ENCODE data around the gene FFAR4. TPM values are rescaled to one million over a fixed set of nuclear protein-coding genes. Genes with fewer than 3 reads are reported as not detected.

FFAR4 gene
- polyA plus RNA-seq, 4 donors = 0.45 to 1.3 (median 0.99) TPM; not detected in 1

GRCh38 chr10:93560541-93560940 is 5.9 kb upstream of the FFAR4 start:
- no peaks in the 10 kb centered on the region for H3K36me3 ChIP-seq (ENCODE audit: control insufficient read depth in 3 of 3, insufficient read depth in 2 of 3, low read depth in 1 of 3, low read length in 3 of 3)
- peaks cover 0 to 10% of the 10 kb centered on the region in 2 donors for H3K9me3 ChIP-seq (ENCODE audit: control insufficient read depth in 2 of 2, insufficient read depth in 1 of 2, low read depth in 1 of 2, low read length in 1 of 2)
- peaks cover 0 to 6% (median 0%) of the 10 kb centered on the region in 3 donors for H3K27me3 ChIP-seq (ENCODE audit: control insufficient read depth in 3 of 3, insufficient read depth in 3 of 3, low read length in 3 of 3)
- 80 to 86% (median 85%) methylated on average over 6 of the region's 6 CpGs for WGBS, 3 donors
- FAIRE-seq (no peak), DNase-seq (no peak)
- H3K4me3 ChIP-seq (ENCODE audit: low read depth in 1 of 3, low read length in 3 of 3) = no peak overlapping the region
- H3K4me1 ChIP-seq (ENCODE audit: control insufficient read depth in 3 of 3, insufficient read depth in 2 of 3, low read depth in 1 of 3, low read length in 2 of 3) = no peaks in the 10 kb centered on the region
- H3K27ac ChIP-seq (ENCODE audit: low read depth in 1 of 3, low read length in 2 of 3) = no peak overlapping the region

GRCh38 chr10:93565446-93565845 is 1.0 kb upstream of the FFAR4 start:
- no peaks in the 10 kb centered on the region for H3K9me3 ChIP-seq (ENCODE audit: control insufficient read depth in 2 of 2, insufficient read depth in 1 of 2, low read depth in 1 of 2, low read length in 1 of 2)
- no peaks in the 10 kb centered on the region for H3K4me1 ChIP-seq (ENCODE audit: control insufficient read depth in 3 of 3, insufficient read depth in 2 of 3, low read depth in 1 of 3, low read length in 2 of 3)
- no peak for FAIRE-seq
- no peak for DNase-seq
- H3K27ac ChIP-seq (ENCODE audit: low read depth in 1 of 3, low read length in 2 of 3) = no peak overlapping the region
- no peak overlapping the region for H3K4me3 ChIP-seq (ENCODE audit: low read depth in 1 of 3, low read length in 3 of 3)
- 54 to 70% (median 59%) methylated on average over 3 of the region's 3 CpGs for WGBS, 3 donors
- H3K36me3 ChIP-seq (ENCODE audit: control insufficient read depth in 3 of 3, insufficient read depth in 2 of 3, low read depth in 1 of 3, low read length in 3 of 3) = no peaks in the 10 kb centered on the region
- H3K27me3 ChIP-seq (ENCODE audit: control insufficient read depth in 3 of 3, insufficient read depth in 3 of 3, low read length in 3 of 3) = peaks cover 7 to 45% (median 21%) of the 10 kb centered on the region in 3 donors

- Histone ChIP-seq H3K27ac (ENCODE audit: low read depth in 1 of 3, low read length in 2 of 3) (no peak overlapping the region), H3K27me3 (ENCODE audit: control insufficient read depth in 3 of 3, insufficient read depth in 3 of 3, low read length in 3 of 3) (peaks cover 7 to 54% (median 24%) of the 10 kb centered on the region in 3 donors), H3K4me1 (ENCODE audit: control insufficient read depth in 3 of 3, insufficient read depth in 2 of 3, low read depth in 1 of 3, low read length in 2 of 3) (no peaks in the 10 kb centered on the region), H3K9me3 (ENCODE audit: control insufficient read depth in 2 of 2, insufficient read depth in 1 of 2, low read depth in 1 of 2, low read length in 1 of 2) (no peaks in the 10 kb centered on the region), H3K4me3 (ENCODE audit: low read depth in 1 of 3, low read length in 3 of 3) (peak overlapping the region in 1 of 3 donors; percentile 12), H3K36me3 (ENCODE audit: control insufficient read depth in 3 of 3, insufficient read depth in 2 of 3, low read depth in 1 of 3, low read length in 3 of 3) (no peaks in the 10 kb centered on the region)
- FAIRE-seq = no peak
- WGBS, 3 donors = 13 to 17% (median 16%) methylated on average over 33 of the region's 33 CpGs
- DNase-seq = no peak
Measured at GRCh38 chr10:93567277-93568104, 1.0 kb downstream of the FFAR4 start.

- DNase-seq (no peak), FAIRE-seq (no peak)
- no peak overlapping the region for H3K27ac ChIP-seq (ENCODE audit: low read depth in 1 of 3, low read length in 2 of 3)
- no peaks in the 10 kb centered on the region for H3K9me3 ChIP-seq (ENCODE audit: control insufficient read depth in 2 of 2, insufficient read depth in 1 of 2, low read depth in 1 of 2, low read length in 1 of 2)
- 10 to 13% (median 11%) methylated on average over 20 to 21 of the region's 21 CpGs for WGBS, 3 donors
- H3K4me3 ChIP-seq (ENCODE audit: low read depth in 1 of 3, low read length in 3 of 3) = peak overlapping the region in 1 of 3 donors; percentile 7
- H3K4me1 ChIP-seq (ENCODE audit: control insufficient read depth in 3 of 3, insufficient read depth in 2 of 3, low read depth in 1 of 3, low read length in 2 of 3) = no peaks in the 10 kb centered on the region
- no peaks in the 10 kb centered on the region for H3K36me3 ChIP-seq (ENCODE audit: control insufficient read depth in 3 of 3, insufficient read depth in 2 of 3, low read depth in 1 of 3, low read length in 3 of 3)
- peaks cover 7 to 54% (median 24%) of the 10 kb centered on the region in 3 donors for H3K27me3 ChIP-seq (ENCODE audit: control insufficient read depth in 3 of 3, insufficient read depth in 3 of 3, low read length in 3 of 3)
Measured at GRCh38 chr10:93568105-93568390, 1.6 kb downstream of the FFAR4 start.

- H3K4me3 ChIP-seq (ENCODE audit: low read depth in 1 of 3, low read length in 3 of 3) = no peak overlapping the region
- 55 to 76% (median 67%) methylated on average over 3 of the region's 3 CpGs for WGBS, 3 donors
- DNase-seq = no peak
Measured at GRCh38 chr10:93570383-93570782, 3.9 kb downstream of the FFAR4 start.

GRCh38 chr10:93572606-93573005 is 6.1 kb downstream of the FFAR4 start:
- DNase-seq = no peak
- H3K4me3 ChIP-seq (ENCODE audit: low read depth in 1 of 3, low read length in 3 of 3) = no peak overlapping the region
- 88 to 93% (median 89%) methylated on average over 2 of the region's 2 CpGs for WGBS, 3 donors

More at GRCh38 chr10:93570383-93570782, 3.9 kb downstream of the FFAR4 start:
- H3K27ac ChIP-seq (ENCODE audit: low read depth in 1 of 3, low read length in 2 of 3) = no peak overlapping the region
- no peaks in the 10 kb centered on the region for H3K36me3 ChIP-seq (ENCODE audit: control insufficient read depth in 3 of 3, insufficient read depth in 2 of 3, low read depth in 1 of 3, low read length in 3 of 3)
- no peak for FAIRE-seq
- no peaks in the 10 kb centered on the region for H3K4me1 ChIP-seq (ENCODE audit: control insufficient read depth in 3 of 3, insufficient read depth in 2 of 3, low read depth in 1 of 3, low read length in 2 of 3)
- peaks cover 8 to 49% (median 24%) of the 10 kb centered on the region in 3 donors for H3K27me3 ChIP-seq (ENCODE audit: control insufficient read depth in 3 of 3, insufficient read depth in 3 of 3, low read length in 3 of 3)
- H3K9me3 ChIP-seq (ENCODE audit: control insufficient read depth in 2 of 2, insufficient read depth in 1 of 2, low read depth in 1 of 2, low read length in 1 of 2) = no peaks in the 10 kb centered on the region

GRCh38 chr10:93573051-93573909 is 6.8 kb downstream of the FFAR4 start:
- Histone ChIP-seq H3K27ac (ENCODE audit: low read depth in 1 of 3, low read length in 2 of 3) (no peak overlapping the region), H3K4me1 (ENCODE audit: control insufficient read depth in 3 of 3, insufficient read depth in 2 of 3, low read depth in 1 of 3, low read length in 2 of 3) (no peaks in the 10 kb centered on the region), H3K27me3 (ENCODE audit: control insufficient read depth in 3 of 3, insufficient read depth in 3 of 3, low read length in 3 of 3) (peaks cover 2 to 23% (median 10%) of the 10 kb centered on the region in 3 donors), H3K36me3 (ENCODE audit: control insufficient read depth in 3 of 3, insufficient read depth in 2 of 3, low read depth in 1 of 3, low read length in 3 of 3) (no peaks in the 10 kb centered on the region), H3K4me3 (ENCODE audit: low read depth in 1 of 3, low read length in 3 of 3) (no peak overlapping the region), H3K9me3 (ENCODE audit: control insufficient read depth in 2 of 2, insufficient read depth in 1 of 2, low read depth in 1 of 2, low read length in 1 of 2) (no peaks in the 10 kb centered on the region)
- FAIRE-seq = no peak
- WGBS, 3 donors = 41 to 51% (median 44%) methylated on average over 10 of the region's 10 CpGs
- no peak for DNase-seq

More at GRCh38 chr10:93572606-93573005, 6.1 kb downstream of the FFAR4 start:
- Histone ChIP-seq H3K9me3 (ENCODE audit: control insufficient read depth in 2 of 2, insufficient read depth in 1 of 2, low read depth in 1 of 2, low read length in 1 of 2) (no peaks in the 10 kb centered on the region), H3K27ac (ENCODE audit: low read depth in 1 of 3, low read length in 2 of 3) (no peak overlapping the region), H3K36me3 (ENCODE audit: control insufficient read depth in 3 of 3, insufficient read depth in 2 of 3, low read depth in 1 of 3, low read length in 3 of 3) (no peaks in the 10 kb centered on the region), H3K27me3 (ENCODE audit: control insufficient read depth in 3 of 3, insufficient read depth in 3 of 3, low read length in 3 of 3) (peaks cover 4 to 30% (median 17%) of the 10 kb centered on the region in 3 donors), H3K4me1 (ENCODE audit: control insufficient read depth in 3 of 3, insufficient read depth in 2 of 3, low read depth in 1 of 3, low read length in 2 of 3) (no peaks in the 10 kb centered on the region)
- no peak for FAIRE-seq

- no peak for FAIRE-seq
Measured at GRCh38 chr10:93573924-93574323, 7.5 kb downstream of the FFAR4 start.

More at GRCh38 chr10:93573924-93574323, 7.5 kb downstream of the FFAR4 start:
- no peak for DNase-seq
- WGBS, 3 donors = 65 to 77% (median 76%) methylated on average over 3 of the region's 3 CpGs
- H3K4me3 ChIP-seq (ENCODE audit: low read depth in 1 of 3, low read length in 3 of 3) = no peak overlapping the region
- H3K27me3 ChIP-seq (ENCODE audit: control insufficient read depth in 3 of 3, insufficient read depth in 3 of 3, low read length in 3 of 3) = peaks cover 2 to 16% (median 5%) of the 10 kb centered on the region in 3 donors
- peaks cover 0 to 4% (median 0%) of the 10 kb centered on the region in 3 donors for H3K4me1 ChIP-seq (ENCODE audit: control insufficient read depth in 3 of 3, insufficient read depth in 2 of 3, low read depth in 1 of 3, low read length in 2 of 3)
- no peaks in the 10 kb centered on the region for H3K36me3 ChIP-seq (ENCODE audit: control insufficient read depth in 3 of 3, insufficient read depth in 2 of 3, low read depth in 1 of 3, low read length in 3 of 3)
- H3K9me3 ChIP-seq (ENCODE audit: control insufficient read depth in 2 of 2, insufficient read depth in 1 of 2, low read depth in 1 of 2, low read length in 1 of 2) = no peaks in the 10 kb centered on the region
- H3K27ac ChIP-seq (ENCODE audit: low read depth in 1 of 3, low read length in 2 of 3) = no peak overlapping the region

Data from small intestine (tissue), 7 donors.